Measurements from ENCODE around the gene FXYD6.
"Not testable (repeated sequence)": the region's sequence is repeated elsewhere in the genome, so short reads cannot be mapped to it uniquely, and the experiment has no call there.

The FXYD6 gene

DNA sequence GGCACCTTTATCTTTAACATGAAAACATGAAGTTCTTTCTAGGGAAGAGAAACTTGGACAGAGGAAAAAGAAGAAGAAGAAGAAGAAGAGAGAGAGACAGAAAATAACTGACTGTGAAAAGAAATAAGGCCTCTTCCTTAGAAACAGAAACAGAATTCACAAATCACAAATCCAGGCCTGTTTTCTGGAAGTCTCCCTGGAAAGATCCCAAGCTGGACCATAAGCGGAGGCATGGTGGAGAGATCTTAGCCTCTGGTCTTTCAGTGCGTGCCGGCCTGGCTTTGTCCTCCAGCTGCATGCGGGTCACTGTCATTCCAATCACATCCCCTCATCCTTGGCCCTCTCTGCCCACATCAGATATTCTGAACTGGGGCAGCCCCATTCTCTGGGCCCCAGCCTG, 6.9 kb downstream of the FXYD6 start:
- DNase-seq (ENCODE audit: low spot score) = no peak

DNA sequence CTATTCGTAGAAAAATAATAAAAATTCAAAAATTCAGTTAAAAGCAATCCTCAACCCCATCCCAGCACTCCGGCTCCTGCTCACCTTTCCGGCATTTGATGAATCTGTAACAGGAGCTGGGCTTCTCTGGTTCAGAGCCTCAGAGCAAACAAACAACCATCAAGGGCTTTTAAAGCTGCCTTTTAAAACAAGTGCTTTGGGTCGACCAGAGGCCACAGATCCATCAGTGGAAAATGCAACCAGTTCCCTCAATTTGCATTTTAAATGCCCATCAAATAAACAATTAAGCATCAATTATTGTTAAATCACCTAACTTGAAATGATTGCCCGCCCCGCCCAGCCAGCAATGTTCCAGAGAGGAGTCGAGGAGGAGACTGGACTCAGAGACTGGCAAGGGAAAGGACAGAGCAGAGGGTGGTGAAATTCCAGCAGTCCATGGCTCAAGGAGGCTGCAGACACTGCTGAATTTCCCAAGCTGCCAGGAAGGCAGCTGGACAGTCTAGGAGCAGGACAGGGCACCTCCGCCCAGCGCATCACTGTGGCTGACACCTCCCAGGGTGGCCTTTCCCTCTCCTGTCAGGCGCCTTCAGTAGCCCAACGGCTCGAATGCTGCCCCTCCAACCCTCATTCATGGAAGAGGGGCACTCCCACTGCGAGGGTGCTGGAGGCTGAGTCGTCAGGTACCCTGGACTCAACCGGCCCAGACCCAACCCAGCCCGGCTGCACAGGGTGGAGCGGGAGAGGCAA, 7.5 kb downstream of the FXYD6 start:
- no peak for DNase-seq (ENCODE audit: low spot score)

DNA sequence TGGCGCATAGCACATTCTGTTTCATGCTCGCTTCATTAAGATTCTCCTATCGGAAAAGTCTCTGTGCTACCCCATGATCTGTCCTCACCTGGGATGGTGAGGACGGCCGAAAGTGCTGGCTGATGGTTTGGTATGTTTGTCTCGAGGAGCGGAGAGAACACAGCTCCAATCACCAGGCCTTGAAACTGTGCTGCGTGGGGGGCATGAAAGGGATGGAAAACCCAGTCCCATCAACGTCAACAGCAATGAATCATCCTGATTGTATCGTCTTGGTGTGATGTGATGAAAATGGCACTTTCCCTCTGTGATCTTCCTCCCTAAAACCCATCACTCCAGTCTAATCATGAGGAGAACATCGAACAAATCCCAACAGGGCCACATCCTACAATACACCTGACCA, 8.4 kb downstream of the FXYD6 start:
- DNase-seq (ENCODE audit: low spot score) = no peak

DNA sequence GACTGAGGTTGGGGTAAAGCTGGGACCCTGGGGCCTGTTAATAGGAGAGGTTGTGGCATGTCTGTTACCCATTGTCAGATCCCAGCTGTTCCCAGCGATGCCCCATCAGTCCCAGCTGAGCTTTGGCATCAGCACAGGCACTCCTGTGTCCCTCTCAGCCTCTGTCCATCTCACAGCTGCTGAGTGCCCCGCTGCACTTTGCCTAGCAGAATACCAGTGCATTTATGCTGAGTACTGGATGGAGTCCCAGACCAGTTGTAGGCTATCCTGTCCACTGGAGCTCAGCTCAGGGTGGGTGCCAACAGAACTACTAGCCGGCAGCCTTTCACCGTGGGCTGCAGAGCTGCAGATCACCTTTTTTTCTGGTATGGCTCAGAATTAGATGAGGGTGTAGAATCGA, 9.9 kb downstream of the FXYD6 start:
- no peak for DNase-seq (ENCODE audit: low spot score)

DNA sequence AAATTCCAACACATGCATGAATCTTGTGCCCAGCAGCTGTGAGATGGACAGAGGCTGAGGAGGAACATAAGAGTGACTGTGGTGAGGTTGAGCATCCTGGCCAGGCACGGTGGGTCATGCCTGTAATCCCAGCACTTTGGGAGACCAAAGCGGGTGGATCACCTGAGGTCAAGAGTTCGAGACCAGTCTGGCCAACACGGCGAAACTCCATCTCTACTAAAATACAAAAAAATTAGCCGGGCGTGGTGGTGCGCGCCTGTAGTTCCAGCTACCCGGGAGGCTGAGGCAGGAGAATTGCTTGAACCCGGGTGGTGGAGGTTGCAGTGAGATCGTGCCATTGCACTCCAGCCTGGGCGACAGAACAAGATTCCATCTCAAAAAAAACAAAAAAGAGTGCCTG, 10.9 kb downstream of the FXYD6 start:
- not testable (repeated sequence) for DNase-seq (ENCODE audit: low spot score)

DNA sequence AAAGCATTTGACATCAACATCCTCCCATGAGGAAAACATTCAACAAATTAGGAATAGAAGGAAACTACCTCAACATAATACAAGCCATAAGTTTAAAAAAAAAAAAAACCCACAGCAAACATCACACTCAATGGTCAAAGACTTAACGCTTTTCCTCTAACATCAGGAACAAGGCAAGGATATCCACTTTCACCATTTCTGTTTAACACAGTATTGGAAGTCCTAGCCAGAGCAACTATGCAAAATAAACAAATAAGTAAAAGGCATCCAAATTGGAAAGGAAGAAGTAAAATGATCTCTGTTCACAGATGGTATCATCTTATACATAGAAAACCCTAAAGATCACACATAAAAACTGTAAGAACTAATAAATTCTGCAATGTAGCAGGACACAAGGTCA, 13.1 kb downstream of the FXYD6 start:
- DNase-seq (ENCODE audit: low spot score) = no peak

DNA sequence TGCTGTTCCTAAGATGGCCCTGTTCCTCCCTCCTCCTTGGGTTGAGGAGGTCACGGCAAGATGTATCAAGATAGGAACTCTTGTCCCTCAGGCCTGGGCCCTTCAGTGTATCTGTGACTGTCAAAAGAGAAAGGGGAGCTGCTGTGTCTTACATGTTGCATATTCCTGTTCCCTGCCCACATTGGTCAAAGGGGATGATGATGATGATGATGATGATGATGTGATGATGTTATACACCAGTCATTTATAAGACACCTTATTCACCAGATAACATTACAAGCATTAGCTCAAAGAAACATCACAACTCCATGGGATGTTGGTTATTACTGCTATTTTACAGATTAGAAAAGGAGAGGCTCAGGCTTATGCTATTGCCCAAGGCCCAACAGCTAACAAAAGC, 13.7 kb downstream of the FXYD6 start:
- no peak for DNase-seq (ENCODE audit: low spot score)

DNA sequence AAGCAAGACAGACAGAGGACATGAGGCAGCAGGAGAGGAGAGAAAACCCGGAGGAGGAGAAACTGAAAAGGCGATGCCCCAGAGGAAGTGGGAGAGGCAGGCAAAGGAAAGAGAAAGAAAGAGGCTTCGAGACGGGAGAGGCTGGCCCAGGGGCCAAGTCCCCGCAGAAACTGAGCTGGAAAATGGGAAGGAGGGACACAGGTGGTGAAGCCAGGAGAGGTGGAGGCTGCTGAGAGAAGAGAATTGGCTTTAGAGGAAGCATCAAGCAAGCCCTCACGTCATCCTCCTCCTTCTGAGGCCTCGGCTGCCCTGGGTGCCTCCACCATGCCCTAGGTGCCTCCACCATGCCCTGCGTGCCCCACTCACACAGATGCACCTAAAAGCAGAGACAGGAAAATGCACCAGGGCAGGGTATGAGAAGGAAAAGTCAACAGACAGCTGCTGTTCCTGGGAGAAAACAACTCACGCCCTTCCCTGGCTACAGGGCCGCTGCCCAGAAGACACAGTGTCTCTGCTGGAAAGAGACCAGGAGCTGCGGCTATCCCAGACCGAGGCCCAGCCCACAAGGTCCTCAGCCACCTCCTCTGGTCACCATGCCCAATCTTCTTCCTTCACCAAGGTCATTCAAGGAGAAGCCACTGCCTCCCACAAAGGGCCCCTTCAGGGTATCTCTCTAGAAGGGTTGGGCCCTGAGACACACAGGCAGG, 14.3 kb downstream of the FXYD6 start:
- no peak for DNase-seq (ENCODE audit: low spot score)

DNA sequence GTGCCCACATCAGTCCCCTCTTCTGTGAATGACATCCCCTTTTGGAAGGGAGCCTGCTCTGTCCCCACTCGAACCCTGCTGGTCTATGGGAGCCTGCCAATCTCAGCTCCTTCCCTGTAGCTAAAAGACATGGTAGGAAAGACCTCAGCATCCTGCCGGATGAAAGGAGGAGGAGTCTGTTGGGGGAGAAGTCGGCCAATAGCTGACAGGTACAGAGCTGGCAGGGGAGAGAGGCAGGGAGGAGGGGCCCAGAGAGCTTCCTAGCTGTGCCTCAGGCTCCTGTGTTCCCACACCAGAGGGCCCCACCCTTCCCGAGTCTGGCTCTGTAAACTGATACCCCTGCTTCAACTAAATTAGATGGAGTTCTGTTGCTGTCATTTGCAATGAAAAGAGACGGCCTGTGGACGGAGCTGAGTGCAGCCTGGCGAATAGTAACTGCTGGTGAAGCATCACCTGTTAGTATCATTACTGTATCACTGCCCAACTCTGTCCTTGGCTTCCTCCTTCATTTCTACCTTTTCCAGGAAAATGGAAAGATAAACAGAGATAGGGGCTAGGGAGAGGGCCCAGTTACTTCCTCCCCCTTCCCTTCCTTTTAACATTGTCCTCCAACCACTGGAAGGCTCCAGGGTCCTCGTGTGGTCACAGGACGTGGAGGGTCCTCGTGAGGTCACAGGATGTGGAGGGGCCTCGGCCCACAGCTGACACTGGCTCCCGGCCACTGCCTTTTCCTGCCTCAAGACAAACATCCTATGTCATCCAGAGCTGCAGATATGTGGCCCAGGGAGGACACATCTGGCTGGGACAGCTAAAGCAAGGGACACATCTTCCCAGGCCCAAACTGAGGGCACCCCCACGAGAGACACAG, 15.1 kb downstream of the FXYD6 start:
- no peak for DNase-seq (ENCODE audit: low spot score)

DNA sequence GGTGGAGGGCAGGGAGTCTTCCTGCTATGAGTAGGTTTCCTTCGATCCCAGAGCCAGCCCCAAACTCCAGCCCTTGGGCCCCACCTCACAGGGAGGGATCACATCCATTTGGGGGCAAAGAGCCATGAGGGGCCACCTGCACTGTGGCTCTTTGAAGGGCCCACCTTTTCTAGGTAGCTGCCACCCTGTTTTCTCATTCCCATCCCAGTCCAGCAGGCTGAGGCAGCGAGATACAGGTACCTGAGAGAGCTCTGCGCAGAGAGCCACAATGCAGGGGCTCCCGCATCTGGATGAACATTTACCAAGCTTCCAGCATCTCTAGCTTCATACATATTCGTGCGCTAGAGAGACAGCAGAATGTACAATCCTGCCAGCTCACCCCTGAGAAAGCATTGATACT, 16.3 kb downstream of the FXYD6 start:
- no peak for DNase-seq (ENCODE audit: low spot score)

DNA sequence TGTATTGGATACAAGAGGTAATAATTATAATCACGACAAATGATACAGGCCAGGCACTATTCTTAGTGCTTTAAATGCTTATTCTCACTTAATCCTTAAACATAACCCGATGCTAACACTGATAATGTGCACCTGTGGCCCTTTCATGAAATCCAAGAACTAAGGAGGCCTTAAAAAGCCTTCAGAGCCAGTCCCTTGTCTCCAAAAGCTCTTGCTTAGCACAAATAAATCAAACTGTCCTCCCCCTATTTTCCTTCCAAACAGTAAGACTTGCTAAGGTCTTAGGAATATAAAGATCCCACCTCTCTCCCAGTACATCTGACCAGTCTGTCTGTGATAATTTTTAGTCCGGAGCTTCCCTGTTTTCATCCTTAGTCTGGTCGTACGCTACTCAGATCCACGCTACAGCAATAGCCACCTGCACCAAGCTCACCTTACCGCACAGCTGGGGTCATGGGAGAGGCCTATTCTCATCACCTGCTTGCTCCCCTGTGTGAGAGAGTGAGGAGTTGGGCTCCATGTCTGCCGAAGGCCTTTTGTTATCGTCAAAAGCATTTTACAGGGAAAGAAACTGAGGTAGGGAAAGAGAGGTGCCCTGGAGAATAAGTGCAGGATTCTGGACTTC, 16.9 kb downstream of the FXYD6 start:
- no peak for DNase-seq (ENCODE audit: low spot score)

DNA sequence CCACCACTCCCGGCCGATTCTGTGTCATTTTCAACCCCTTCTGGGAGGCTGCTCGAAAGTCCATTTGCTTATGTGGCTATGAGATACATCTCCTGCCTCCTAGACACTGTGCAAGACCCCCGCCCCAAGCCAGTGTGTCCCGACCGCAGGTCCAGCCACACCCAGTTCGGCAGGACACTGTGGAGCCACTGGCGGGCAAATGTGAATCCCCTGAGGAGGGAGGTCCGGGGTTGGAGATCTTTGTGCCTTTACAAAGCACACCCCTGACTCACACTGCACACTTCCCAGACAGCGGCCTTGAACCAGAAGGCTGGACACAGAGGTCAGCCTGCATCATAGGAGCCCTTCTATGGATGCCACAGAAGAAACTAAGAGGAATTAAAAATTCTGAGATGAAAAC, 17.4 kb downstream of the FXYD6 start:
- no peak for DNase-seq (ENCODE audit: low spot score)

DNA sequence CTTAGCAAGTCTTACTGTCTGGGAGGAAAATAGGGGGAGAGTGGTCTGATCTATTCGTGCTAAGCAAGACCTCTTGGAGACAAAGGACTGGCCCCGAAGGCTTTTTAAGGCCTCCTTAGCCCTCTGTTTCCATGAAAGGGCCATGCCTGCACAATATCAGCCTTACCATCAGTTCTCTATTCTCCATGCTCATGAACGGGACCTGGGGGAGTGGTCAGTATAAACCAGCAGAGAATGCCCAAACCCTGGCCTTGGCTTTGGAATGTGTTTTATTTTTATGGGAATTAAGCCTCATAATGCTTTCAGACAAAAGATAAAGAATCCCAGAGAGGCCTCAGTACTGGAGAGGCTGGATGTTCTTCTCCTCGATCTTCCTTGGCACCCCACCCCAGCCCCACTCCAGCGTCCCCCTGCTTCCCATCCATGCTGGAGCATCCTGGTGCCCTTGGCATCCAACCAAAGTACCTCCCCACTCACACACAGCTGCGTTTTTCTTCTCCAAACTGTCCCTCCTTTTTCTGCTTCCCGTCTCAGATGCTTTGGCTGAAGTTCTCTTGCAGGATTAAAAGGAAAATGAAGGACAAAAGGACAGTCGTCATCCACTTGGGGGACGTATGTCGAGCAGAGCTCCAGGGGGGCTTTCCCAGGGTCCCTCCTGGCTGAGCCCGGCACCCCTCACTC, 18.6 kb downstream of the FXYD6 start:
- no peak for DNase-seq (ENCODE audit: low spot score)

DNA sequence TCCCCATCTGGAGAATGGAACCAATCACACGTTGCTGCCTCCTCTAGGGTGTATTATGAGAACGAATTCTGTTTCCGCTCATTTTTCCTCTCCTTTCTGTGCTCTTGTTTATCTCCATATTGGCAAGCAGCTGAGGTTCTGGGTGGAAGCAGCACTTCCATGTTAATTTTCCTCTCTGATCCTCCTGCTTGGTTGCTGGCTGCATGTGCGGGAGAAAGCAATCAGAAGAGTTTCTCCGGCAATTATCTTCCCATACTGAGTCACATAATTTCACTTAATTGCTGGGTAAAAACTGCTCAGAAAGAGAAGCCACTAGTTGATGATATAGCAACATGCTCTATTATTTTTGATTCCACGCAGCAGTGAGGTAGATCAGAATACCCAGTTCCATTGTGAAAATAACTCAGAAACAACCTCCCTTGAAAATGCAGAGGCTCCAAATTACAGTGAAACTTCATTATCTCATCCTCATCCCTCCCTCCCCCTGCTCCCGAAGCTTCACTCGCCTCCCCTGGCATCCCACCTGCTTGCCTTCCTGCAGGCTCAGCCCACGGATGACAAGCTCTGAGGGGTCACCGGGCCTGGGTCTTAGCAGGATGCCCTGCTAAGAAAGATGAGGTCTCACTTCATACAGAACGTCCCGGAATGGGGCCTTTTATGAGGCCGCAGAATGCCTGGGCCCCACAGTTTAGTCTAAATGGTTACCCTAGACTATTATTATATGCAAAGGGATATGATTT, 20.4 kb downstream of the FXYD6 start:
- no peak for DNase-seq (ENCODE audit: low spot score)

DNA sequence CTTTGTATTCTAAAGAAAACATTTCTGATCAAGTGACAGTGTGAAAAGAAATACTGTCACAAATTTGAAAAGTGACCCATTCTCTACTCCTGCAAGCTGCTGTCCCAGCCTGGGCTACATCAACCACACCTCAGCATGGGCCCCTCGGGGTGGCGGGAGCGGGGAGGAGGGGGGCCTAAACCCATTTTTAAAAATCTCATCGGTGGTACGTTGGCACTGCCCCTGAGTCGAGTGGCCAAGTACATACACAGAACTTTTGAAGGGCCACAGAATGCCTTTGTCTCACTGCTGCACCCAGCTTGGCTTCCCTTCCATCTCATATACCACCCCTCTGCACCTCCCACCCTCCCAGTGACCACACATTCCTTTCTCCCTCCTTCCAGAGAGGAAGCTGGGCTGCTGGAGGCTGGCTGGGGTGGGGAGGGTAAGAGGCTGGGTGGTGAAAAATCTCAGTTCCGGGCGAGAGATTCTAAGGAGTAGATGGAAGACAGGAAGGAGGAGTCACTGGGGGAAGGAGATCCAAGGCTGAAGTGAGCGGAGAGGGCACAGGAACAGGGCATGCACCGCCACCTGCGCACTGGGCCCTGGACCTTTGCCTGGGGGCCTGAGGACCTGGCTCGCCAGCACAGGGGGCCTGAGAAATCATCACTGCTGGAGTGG, 21.1 kb downstream of the FXYD6 start:
- DNase-seq (ENCODE audit: low spot score) = no peak

DNA sequence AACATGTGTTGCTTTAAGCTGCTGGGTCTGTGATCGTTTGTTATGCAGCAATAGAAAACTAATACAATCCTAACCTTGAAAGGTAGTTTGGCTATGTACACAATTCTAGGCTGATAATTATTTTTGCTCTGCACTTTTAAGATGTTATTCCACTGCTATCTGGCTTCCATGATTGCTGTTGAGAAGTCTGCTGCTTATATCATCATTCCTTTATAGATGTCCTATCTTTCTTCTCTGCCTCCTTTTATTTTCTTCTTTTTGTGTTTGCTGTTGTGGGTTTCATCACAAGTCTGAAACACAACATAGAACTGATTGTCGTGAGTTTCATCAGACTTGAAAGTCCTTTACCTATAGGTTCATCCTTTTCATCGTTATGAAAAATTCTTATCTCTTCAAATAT, 24.1 kb downstream of the FXYD6 start:
- DNase-seq (ENCODE audit: low spot score) = no peak

DNA sequence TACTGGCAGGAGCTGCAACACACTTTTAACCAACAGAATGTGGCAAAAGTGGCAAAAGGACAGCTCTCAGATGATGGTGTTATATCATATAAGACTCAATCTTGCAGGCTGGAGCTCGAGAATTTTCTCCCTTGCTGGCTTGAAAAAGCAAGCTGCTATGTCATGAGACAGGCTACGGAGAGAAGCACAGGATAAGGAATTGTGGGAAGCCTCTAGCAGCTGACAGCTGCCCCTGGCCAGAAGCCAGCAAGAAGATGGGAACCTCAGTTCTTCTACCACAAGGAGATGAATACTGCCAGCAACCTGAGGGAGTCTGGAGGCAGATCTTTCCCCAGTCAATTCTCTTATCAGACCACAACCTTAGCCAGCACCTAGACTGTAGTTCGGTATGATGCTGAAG, 24.6 kb downstream of the FXYD6 start:
- DNase-seq (ENCODE audit: low spot score) = no peak

DNA sequence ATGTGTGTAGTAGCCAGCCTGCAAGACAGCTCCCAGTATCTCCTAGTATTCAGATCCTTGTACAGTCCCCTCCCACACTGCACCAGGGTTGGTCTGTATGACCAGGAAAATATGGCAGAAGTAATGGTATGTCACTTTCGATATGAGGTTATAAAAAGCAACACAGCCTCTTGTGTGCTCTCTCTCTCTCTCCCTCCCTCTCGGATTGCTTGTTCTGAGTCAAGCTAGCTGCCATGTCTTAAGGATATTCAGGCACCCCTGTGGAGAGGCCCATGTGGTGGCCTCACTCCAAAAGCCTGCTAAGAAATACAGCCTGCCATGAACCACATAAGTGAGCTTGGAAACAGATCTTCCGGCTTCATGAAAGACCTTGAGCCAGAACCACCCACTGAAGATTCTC, 25.4 kb downstream of the FXYD6 start:
- no peak for DNase-seq (ENCODE audit: low spot score)

DNA sequence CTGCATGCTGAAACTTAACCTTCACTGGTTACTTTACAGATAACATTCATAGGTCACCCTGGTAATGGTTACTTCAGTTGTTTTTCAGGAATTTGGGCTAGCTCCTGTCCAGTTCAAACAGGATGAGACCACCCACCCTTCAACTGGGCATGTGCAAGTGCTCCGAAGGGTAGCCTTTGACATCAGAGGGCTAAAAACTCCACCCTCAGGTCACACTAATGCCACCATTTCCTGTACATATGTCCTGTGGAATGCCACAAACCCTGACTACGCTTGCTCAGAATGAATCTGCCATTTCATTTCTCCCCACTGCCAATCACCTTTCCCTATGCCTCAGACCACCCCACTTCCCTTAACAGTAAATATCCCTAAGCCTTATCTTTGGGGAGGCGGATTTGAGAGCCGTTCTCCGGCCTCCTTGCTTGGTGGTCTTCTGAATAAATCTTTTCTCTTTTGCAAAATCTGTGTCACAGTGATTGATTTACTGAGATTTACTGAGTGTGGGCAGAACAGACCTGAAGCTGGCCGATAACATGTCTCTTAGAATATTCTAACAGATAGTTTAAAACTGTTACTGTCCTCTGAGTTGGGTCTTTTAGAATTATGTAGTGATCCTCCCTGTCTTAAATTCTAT, 26.6 kb downstream of the FXYD6 start:
- no peak for DNase-seq (ENCODE audit: low spot score)
